Nucleus accumbens (tissue), 56 donors: ENCODE data around the gene NOP16.
A peak's percentile ranks its signal among the peaks of the same experiment; 100 is the strongest.

Source experiments
- DNase-seq, 56 donors: peaks; one replicate each; lab custom pipeline; 2025; lab: John Stamatoyannopoulos, UW

The NOP16 gene

DNA sequence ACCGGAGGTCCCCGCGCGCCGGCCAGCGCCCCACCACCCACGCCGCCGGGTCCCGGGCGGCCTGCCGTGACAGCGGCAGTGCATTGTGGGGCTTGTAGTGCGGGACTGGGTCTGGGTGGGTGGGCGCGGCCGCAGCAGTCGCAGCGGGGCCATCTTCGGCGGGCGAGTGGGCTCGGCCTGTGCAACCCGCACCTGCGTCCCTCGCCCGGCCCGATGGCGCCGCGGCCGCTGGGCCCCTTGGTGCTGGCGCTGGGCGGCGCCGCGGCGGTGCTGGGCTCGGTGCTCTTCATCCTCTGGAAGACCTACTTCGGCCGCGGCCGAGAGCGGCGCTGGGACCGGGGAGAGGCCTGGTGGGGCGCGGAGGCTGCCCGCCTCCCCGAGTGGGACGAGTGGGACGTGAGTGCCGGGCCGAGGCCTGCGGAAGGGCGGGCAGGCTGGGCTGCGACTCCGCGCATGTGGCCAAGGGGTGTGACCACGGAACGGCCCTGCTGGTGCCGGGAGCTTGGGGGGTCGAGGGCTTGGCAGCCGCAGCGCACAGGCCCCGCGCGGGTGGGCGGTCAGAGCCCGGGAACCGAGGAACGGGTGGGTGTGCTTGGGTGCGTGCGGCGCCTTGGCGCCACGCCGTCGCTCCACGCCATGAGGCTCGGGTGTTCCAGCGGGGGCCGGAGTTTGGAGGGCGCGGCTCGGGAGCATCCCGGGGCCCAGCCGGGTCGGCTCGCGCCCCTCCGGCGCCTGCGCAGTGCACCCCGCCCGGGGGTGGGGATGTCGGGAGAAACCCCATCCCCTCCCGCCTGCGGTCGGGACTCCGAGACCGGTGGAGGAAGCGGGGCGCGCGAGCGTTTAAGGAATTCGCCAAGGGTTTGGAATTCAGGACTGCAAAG lies 22.8 kb downstream of the NOP16 start, which contains the start of gene ARL10:
Gene ARL10 (plus strand): TSS at position 137 of the 881 bp plus-strand sequence. CDS start 77 bp downstream, at position 214.
- peak in 49 of 56 donors; percentile 15 to 78 (median 50) for DNase-seq

DNA sequence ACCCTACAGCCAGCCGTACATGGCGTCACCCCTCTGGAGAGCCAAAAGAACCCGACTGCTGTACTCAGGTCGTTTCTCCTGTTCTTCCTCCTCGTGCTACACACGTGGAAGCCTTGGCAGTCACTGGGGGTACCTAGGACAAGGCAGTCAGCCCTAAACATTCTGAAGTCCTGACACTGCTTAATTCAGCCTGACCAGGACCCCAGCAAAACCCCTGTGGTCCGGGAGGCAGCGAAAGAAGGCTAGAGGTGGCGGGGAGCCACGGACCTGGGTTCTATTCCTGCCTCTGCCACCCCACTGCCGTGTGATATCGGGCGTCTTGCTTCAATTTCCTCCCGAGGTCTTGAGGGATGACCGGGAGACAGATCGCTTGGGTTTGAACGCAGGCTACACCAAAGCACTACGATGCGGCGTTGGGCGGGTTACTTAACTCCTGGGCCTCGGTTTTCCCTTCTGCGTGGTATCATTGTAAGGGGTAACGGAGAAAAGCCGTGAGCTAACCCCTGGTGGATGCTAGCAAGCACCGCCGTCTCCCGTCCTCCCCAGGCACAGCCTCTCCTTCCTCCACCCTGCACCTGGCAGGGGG lies 23.5 kb downstream of the NOP16 start:
- peak in 3 of 56 donors; percentile 31 to 39 (median 37) for DNase-seq

DNA sequence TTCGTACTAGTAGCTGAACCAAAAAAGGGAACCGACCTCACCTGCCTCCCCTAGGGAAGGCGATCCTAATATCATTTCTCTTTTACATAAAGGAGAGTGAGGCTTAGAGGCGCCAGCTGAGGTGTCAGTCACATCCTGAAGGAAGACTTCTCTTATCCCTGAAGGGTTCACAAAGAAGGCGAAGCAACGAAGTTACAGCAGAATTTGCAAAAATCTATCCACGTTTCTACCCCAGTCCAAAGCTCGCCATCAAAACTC lies 26.2 kb downstream of the NOP16 start:
- no peak for DNase-seq

DNA sequence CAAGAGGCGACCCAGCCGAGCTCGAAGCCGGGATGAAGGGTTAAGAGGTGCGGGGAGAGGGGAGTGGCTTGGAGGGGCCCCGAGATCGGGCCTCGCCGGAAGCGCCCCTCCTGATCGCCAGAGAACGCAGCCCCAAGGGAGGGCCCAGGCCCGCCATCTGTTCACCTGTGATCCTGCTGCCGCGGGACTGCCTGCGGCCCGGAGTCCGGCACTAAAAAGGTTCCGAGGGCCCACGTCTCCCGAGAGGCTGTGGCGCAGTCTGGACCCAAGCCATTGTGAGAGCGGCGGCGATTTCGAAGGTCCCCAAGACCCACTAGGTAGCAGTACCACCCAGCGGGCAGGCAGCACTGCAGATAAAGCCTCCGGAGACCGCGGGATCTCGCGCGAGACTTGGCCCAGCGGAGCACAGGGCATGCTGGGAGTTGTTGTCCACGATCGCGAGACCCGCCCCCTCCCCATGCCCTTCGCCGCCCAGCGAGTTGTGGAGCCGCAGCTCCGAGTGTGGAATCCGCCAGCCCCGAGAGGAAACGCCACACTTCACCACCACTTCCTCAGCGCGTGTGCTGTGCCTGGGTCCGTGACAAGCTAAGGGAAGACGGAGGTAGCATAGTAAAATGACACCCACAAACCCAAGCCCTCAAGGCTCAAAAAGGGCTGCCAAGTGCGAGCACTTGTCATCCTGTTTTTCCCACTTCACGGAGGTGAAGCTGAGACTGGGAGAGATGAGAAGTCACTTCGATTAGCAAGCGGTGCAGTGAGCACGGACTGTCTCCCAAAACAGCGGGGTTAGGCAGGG lies 26.8 kb downstream of the NOP16 start, which contains the start of gene KIAA1191:
Gene KIAA1191 (minus strand): TSS at position 328 of the 796 bp plus-strand sequence. CDS start 2,256 bp downstream, outside the sequence.
- DNase-seq = peak; percentile 21 to 96 (median 88)

DNA sequence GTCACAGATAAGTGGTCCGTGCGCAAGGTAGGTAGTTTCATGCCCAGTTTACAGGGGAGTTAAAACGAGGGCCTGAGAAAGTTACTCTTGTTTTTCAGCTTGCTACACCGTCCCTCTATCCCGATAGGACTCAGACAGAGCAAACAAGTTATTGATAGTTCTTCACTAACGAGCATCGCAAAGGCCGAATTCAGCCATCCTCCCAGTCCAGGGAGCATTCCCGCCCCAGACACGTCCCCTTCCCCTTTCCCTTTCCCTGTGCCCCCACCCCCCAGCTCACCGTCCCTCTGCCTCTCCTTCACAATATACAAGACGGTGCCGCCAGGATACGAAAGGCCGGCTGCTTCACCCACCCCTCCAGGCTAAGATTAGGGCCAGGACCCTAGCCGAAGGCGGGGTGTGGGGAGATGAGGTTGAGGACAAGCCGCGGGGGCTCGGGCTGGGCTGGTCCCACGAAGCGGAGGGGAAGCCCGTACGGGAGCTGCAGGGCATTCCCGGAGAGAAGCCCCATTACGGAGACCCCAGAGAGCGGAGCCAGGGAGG lies 27.4 kb downstream of the NOP16 start:
- peak in 13 of 56 donors; percentile 26 to 67 (median 42) for DNase-seq

DNA sequence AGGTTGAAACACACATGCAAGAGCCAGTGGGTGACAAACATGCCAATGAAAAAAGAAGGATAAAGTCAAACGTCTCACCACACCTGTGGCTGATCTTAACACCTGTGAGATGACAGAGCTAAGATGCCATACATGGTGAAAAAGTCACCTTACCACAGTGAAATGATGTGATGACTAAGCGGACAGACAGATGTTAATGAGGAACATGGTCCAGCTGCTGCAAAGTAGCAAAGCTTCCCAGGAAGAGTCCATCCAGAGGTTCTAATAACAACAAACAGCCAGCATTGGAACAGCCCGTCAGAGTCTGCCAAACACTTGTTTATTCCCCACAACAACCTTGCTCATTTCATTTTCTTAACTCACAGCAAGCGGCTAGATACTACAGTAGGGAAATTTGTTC lies 28.7 kb downstream of the NOP16 start:
- DNase-seq = no peak

DNA sequence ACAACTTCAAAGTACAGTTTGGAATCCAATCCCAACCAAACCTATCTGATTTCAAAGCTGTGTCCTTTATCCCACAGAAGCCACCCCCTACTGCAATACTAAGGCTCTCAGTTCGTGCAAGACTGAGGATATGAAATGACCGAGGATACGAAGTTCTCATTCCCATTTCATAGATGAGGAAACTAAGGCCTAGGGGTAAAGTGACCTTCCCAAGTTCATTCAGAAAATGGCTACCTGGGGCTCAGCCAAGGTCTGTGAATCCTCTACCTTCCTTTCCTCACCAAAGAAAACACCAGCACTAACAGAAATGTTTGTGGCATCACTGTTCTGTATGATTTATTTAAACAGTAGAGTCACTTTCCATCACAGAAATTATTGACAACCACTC lies 32.2 kb downstream of the NOP16 start:
- no peak for DNase-seq

DNA sequence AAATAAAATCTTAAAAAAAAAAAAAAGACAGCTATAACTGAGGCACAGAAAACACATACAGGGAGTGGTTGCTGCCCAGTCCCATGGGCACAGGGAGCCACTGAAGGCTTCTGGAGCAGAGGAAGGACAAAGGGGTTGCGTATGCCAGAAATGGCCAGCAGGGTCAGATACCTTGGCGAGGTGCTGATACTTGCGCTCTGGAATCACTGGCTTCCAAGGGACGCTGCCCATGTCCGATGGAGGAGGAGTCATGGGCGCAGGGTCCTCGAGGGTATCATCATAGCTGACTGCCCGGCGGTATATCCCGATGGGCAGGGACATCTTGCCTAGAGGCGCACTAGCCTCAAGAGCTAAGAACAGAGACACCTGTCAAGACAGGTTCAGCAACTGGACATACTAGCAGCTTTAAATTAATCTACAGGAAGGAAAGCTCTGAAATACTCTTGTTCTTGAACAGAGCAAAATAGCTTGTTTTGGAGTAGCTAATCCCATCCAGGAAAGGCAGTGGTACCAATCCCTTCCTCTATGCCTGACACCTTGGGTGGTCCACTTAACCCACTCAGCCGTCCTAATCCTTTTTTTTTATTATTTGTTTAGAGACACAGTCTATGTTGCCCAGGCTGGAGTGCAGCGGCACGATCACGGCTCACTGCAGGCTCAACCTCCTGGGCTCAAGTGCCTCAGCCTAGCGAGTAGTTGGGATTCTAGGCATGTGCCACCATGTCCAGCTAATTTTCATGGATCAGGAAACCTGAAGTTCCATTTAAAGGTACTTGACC lies 32.8 kb downstream of the NOP16 start:
- DNase-seq = no peak

DNA sequence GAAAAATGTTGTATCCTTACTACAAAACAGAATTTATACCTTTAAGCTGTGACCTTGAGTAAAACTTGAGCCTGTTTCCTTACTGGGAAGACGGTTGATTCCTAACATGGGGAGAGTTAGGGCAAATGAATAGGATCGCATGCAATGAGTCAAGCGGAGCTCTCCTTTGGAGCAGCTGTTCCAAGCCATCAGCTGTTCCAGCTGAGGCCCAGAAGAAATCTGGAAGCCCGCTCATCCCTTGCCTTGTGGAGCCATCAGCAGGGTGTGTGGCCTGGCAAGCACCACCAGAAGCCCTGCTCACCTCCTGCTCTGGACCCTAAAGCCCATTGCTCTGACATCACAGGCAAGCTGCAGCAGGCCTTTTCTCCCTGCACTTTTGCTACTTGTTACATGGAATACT lies 34.9 kb downstream of the NOP16 start:
- no peak for DNase-seq

DNA sequence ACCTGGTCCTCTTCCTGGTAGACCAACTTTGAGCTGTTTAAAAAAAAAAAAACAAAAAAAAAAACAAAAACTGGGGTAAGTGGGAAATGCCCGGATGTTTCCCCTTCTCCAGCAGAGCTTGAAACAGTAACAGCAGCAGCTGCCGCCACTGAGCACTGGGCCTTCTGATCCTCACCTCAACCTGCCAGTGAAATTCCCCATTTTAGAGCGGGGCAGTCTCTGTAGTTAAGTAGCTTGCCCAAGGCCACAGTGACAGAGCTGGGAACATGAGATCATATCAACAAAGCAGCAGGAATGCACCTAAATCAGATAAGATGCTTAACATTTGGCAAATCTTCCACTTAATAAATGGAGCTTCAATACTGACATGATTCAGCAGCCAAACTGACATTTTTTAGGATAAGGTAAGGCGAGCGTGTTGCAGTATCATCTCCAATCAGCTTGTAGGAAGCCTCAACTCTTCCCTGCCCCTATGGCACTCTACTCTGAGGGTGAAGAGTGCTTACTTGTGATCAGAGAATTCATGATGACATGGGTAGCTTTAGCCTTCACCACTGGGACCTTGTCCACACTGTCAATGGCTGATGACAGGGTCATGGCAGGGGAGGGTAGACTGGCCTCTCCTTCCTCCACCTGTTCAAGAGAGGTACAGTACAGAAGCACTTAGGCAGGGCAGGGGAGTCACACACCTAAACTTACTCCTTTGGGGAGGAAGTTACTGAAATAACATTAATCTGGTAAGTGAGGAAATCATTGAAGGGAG lies 36.1 kb downstream of the NOP16 start:
- no peak for DNase-seq

DNA sequence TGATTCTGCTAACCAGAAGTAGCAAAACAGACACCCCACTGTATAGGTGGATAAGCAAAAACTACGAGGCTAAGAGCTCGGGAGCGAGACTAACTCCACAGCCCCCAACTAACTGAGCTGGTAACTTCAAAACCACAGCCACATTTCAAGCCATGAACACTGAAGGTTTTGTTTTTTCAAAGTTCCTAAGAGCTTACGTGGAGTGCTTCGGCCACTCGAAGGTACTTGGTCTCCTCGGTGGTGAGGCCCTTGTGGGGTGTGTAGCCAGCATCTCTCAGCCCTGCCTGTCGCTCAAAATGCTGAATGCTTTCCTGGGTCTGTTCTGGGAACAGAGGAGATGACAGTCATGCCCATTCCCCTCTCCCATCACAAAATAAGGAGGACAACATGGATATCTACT lies 38.0 kb downstream of the NOP16 start:
- DNase-seq = no peak

DNA sequence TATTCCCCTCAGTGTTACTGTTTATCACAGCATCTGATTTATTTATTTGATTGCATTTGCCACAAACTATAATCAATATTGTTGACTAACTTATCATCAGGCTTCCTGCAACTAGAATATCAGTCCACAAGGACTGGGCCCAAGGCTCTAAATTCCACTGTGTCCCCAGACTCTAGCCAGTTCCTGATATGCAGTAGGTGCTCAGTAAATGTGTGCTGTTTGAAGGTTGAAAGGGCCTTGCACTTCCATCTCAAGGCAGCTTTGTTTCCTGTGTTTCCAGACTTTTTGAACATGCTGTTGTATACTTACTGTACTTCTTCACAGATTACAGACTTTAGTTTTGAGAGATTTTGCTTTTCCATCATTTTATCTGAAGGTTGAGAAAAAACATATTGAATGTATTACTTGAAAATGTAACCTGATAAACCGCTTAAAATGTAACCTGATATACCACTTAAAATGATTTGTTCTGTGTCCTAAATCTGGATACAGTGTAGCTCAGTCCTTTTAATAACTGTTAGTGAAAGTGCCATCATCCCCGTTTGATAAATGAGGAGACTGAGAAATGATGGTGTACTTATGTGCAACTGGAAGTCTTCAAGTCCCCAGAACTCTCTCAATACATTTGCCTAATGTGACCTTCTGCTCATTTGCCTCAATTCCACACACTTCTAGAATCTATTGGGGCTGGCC lies 45.5 kb downstream of the NOP16 start:
- no peak for DNase-seq

DNA sequence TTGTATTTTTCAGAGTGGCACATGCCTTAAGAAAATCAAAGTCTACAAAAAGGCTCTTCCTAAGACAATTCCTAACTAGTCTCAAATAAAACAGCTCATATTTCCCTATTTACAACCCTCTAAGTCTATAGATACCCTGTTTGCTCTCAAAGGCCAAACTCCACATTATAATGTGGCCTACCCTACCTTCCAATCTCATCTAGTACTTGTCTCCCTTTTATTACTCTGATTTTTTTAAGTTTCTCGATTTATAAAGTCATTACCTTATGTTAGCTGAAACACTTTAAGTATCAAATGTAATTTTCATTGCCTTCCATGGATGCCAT lies 46.3 kb downstream of the NOP16 start:
- no peak for DNase-seq

DNA sequence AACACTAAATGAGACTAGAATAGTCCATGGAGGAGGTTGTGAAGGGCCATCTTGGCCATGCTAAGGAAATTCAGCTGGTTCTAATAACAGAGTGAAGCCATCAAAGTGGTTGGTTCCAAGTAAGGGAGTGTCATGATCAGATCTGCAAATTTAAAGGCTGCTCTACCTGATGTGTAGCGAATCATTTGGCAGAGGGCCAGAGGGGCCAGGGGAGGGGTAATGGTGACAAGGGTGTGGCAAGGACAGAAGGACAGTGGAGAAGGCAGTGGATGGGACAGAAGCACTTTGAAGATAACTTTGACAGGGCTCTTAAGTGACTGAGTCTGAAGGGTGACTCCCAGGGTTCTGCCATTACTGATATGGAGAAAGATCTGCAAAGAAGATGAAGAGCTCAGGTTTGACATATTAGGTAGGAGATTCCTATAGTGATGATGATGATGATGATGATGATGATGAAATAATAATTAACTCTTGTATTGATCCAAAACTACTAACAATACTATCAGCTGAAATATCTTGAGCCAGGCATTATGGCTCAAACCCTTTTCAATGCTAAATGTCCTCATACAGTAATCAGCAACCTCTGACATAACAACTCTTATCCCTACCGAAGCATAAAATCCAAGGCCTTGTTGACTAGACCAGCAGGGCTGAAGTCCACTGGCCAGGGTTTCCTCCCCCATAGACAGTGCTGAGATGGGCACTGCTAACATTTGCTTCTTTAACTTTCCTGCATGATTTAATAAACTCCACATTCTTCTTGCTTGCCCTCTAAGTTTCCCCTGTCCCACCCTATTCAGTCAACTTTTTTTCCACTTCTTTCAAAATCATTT lies 46.9 kb downstream of the NOP16 start:
- no peak for DNase-seq

DNA sequence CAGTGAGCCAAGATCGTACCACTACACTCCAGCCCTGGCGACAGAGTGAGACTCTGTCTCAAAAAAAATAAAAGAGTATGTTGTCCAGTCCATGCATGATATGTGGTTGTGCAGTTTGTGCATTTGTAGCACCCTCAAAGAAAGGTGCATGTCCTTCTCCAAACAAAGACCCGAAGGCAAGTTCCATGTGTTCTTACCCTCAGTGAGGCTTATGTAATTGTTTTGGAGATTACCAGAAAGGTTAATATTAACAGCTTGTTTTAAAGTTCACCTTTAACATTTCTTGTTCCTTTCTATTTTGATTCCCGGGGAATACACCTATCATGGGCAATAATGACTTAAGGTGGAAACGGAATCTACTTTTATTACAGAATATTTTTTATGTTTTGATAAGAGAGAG lies 49.1 kb downstream of the NOP16 start:
- no peak for DNase-seq

DNA sequence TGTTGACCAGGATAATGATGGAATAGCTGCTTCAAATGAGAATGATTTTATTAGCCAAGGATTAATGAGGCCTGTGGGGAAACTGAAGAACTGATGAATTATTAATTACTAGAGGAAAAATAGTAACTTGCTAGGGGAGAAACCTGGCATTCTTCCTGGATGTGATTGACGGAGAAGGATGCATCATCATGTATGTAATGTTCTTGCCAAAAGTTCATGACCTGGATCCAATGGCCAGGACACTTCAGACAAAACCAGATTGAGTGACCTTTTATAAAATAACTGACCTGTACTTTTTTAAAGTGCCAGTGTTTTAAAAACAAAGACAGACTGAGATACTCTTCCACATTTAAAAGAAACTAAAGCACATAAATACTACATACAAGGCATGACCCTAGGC lies 50.5 kb downstream of the NOP16 start:
- DNase-seq = no peak

DNA sequence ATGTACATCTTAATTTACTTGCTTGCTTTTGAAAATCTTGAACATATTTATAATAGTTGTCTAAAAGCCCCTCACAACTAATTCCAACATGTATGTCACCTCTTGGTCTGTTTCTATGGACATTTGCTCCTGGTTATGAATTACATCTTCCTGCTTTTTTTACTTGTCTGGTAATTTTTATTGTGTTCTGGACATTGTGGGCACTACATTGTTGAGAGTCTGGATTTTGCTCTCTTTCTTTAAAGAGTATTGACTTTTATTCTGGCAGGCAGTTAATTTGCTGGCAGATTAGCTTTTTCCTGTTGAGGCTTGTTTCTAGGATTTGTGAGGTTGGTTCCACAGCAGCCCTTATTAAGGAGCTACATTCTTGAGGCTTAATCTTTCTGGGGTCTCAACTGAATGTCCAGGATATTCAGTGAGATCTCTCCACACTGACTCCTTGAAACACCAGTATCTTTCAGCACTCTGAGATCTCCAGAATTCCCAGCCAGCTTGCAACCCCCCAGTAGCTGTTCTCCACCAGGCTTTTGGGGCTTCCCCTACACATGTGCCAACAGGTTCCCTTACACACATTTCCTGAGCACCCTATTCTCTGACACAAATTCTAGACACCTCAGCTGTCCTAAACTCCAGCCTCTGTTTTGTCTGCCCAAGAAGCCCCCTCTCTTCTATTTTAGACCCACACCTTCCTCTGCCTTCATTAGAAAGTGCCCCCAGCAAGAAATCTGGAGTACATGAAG lies 54.2 kb downstream of the NOP16 start:
- no peak for DNase-seq
